ENCODE data around the gene ZNF502. TPM values are rescaled to one million over a fixed set of nuclear protein-coding genes. Genes with fewer than 3 reads are reported as not detected.

The ZNF502 gene
- total and polyA plus RNA-seq, 2 of the 8 experiments (the other 6 are each of a cell fraction or from before 2014, with no cell fraction given) = 1.5 to 3.8 TPM

DNA sequence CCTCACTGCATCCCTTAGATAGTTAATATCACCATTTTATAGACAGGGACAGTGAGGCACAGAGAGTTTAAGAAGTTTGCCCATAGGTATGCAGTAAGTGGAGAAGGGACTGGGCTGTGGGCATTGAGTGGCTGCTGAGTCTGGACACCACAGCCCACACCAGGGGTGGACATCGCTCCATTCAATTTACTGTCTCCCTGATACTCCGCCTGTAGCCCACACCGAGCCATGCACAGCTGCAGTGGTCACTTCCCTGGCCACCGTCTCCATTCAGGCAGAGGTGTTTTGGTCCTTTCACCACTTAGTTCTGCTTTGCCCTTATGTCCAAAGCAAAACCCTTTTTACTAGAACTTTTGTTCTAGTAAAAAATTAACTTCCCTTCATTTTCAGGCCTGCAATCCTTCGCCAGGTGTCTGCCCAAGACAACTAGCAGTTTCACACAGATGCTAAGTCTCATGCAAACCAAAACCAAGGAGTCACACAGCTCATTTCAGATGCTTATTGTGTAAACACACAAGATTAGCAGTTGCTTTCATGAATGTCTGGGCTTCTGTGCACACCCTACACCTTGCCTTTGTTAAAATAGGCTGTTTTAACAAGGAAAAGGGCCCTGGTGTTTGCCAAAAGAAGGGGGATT, 33.9 kb upstream of the ZNF502 start:
- no peak overlapping the region for H2AFZ ChIP-seq (ENCODE audit: low read length)
- H3K9me3 ChIP-seq (ENCODE audit: insufficient read depth in 2 of 2, low read depth in 1 of 2, low read length in 1 of 2) = peaks cover 22 to 40% of the 10 kb centered on the region in 2 experiments; a peak in 3 of 4 replicates
- H2BK5ac ChIP-seq (ENCODE audit: low read depth, low read length) = no peak overlapping the region
- H3K27me3 ChIP-seq (replicated peaks in 1 of 4; ENCODE audit: control insufficient read depth in 3 of 4, extremely low read depth in 1 of 4, insufficient read depth in 3 of 4, low read length in 3 of 4) = no peaks in the 10 kb centered on the region; a peak in 1 of 7 replicates
- 75% methylated on average over 5 of the region's 5 CpGs; no CpG with 5 or more reads in 1 of the 2 experiments for WGBS, 2 experiments (ENCODE audit: extremely low coverage in 1 of 2, insufficient coverage in 1 of 2, insufficient read length in 1 of 2, insufficient replicate concordance in 2 of 2, low coverage in 1 of 2, low lambda C conversion rate in 2 of 2, missing lambda C conversion rate in 1 of 2)
- no peak overlapping the region for H4K91ac ChIP-seq (replicated peaks; ENCODE audit: insufficient read length, low read length)
- no peaks in the 10 kb centered on the region for H3K79me2 ChIP-seq (ENCODE audit: control insufficient read depth in 1 of 2, insufficient read depth in 2 of 2, low read length in 2 of 2)
- H3K56ac ChIP-seq (replicated peaks; ENCODE audit: insufficient read length, low read depth, low read length) = no peak overlapping the region
- no peak overlapping the region for H4K8ac ChIP-seq (ENCODE audit: extremely low read depth, insufficient read depth, low read length)
- CTCF ChIA-PET (ENCODE audit: partially characterized antibody) = no interaction called here
- H3K9ac ChIP-seq (replicated peaks in 1 of 4; ENCODE audit: extremely low read depth in 1 of 4, low read depth in 3 of 4, low read length in 3 of 4) = no peak overlapping the region
- no peak overlapping the region for H3K4ac ChIP-seq (replicated peaks; ENCODE audit: insufficient read length, low read depth, low read length)
- H3K4me1 ChIP-seq (replicated peaks in 1 of 4; ENCODE audit: control insufficient read depth in 3 of 4, insufficient read depth in 4 of 4, low read length in 3 of 4) = no peaks in the 10 kb centered on the region
- H2BK120ac ChIP-seq (replicated peaks; ENCODE audit: low read depth, low read length) = no peak overlapping the region
- H3K27ac ChIP-seq (ENCODE audit: low read depth, low read length) = no peak overlapping the region
- no peak overlapping the region for H3K4me2 ChIP-seq (ENCODE audit: insufficient read depth in 1 of 2, low read depth in 2 of 2, low read length in 2 of 2)
- no peaks in the 10 kb centered on the region for H4K20me1 ChIP-seq (replicated peaks in 1 of 2; ENCODE audit: control insufficient read depth in 1 of 2, insufficient read depth in 2 of 2, low read length in 2 of 2)
- no peak overlapping the region for H3K4me3 ChIP-seq (ENCODE audit: extremely low read depth in 1 of 4, insufficient read depth in 2 of 4, low read depth in 3 of 4, low read length in 4 of 4)
- POLR2A ChIA-PET (ENCODE audit: partially characterized antibody) = interaction anchor here (3.0 kb wide), 1 partner anchor 10 kb away, joined by 12 read pairs; no protein-coding TSS in a partner anchor
- H3K23me2 ChIP-seq (ENCODE audit: low read depth, low read length) = no peaks in the 10 kb centered on the region
- H3K18ac ChIP-seq (ENCODE audit: extremely low read depth, low read length) = no peak overlapping the region
- TF ChIP-seq POU5F1 (IDR thresholded peaks at IDR 0.05; ENCODE audit: low read depth, low read length) (no peak), KDM1A (IDR thresholded peaks at IDR 0.05; ENCODE audit: borderline replicate concordance, low read length) (no peak), NRF1 (IDR thresholded peaks at IDR 0.05; ENCODE audit: low read depth, low read length) (no peak)
- peaks cover 0 to 2% (median 0%) of the 10 kb centered on the region in 4 experiments; a peak in 1 of 8 replicates for H3K36me3 ChIP-seq (ENCODE audit: control insufficient read depth in 2 of 4, insufficient read depth in 4 of 4, low read length in 3 of 4)
- DNase-seq (ENCODE audit: low read depth in 1 of 2, low spot score in 2 of 2) = no peak
- no peaks in the 10 kb centered on the region for H3K79me1 ChIP-seq (ENCODE audit: low read depth, low read length)
- H3K14ac ChIP-seq (ENCODE audit: insufficient read length) = no peak overlapping the region
- no peak overlapping the region for H4K5ac ChIP-seq (ENCODE audit: insufficient read length, low read depth, low read length)
- H2BK20ac ChIP-seq (ENCODE audit: low read length) = no peak overlapping the region
- no peak overlapping the region for H2BK12ac ChIP-seq (ENCODE audit: low read depth, low read length)
- no peak overlapping the region for H2AK5ac ChIP-seq (ENCODE audit: low read depth, low read length)
- H3K23ac ChIP-seq (ENCODE audit: insufficient read length) = no peak overlapping the region
- H2BK15ac ChIP-seq (ENCODE audit: low read length) = no peak overlapping the region
- no peak for FAIRE-seq

Data from H1 (cell line).